Activated gamma-delta T cell treated with anti-CD3 and anti-CD28 coated beads, Interleukin-2, amount 50 U/mL, for 16 hours (primary cell): ENCODE measurements around the gene NUAK2.

Experiments
- DNase-seq: peaks from one replicate; pipeline ENCODE4 v3.0.0-alpha.2; 2020; ENCODE audit warnings: low read depth

NUAK2 gene

GRCh38 chr1:205319081-205320018, 2.2 kb downstream of the NUAK2 start:
- DNase-seq = no peak

- DNase-seq = no peak
Observed at GRCh38 chr1:205318231-205318991, 3.1 kb downstream of the NUAK2 start.

- no peak for DNase-seq
Observed at GRCh38 chr1:205317311-205317917, 4.1 kb downstream of the NUAK2 start.

GRCh38 chr1:205316161-205316566, 5.4 kb downstream of the NUAK2 start:
- no peak for DNase-seq

- no peak for DNase-seq
Observed at GRCh38 chr1:205315008-205315618, 6.4 kb downstream of the NUAK2 start.

- DNase-seq = no peak
Observed at GRCh38 chr1:205313563-205314308, 7.8 kb downstream of the NUAK2 start.

GRCh38 chr1:205312866-205313562, 8.5 kb downstream of the NUAK2 start:
- DNase-seq = no peak

GRCh38 chr1:205310976-205311704, 10.4 kb downstream of the NUAK2 start:
- no peak for DNase-seq

GRCh38 chr1:205309741-205310140, 11.8 kb downstream of the NUAK2 start:
- no peak for DNase-seq

- no peak for DNase-seq
Observed at GRCh38 chr1:205306929-205307566, 14.5 kb downstream of the NUAK2 start.

- DNase-seq = no peak
Observed at GRCh38 chr1:205304695-205305070, 16.9 kb downstream of the NUAK2 start.

- DNase-seq = no peak
Observed at GRCh38 chr1:205304046-205304694, 17.4 kb downstream of the NUAK2 start.

- no peak for DNase-seq
Observed at GRCh38 chr1:205303247-205303888, 18.2 kb downstream of the NUAK2 start.

GRCh38 chr1:205301842-205302588, 19.5 kb downstream of the NUAK2 start:
- no peak for DNase-seq

- no peak for DNase-seq
Observed at GRCh38 chr1:205301205-205301821, 20.2 kb downstream of the NUAK2 start.

- DNase-seq = no peak
Observed at GRCh38 chr1:205300149-205300548, 21.4 kb downstream of the NUAK2 start.

- no peak for DNase-seq
Observed at GRCh38 chr1:205298191-205298994, 23.2 kb downstream of the NUAK2 start.
